Colonic mucosa (tissue), 4 donors: ENCODE results near the gene NEK10. TPM values are rescaled to one million over a fixed set of nuclear protein-coding genes. Genes with fewer than 3 reads are reported as not detected.

Experiments
- DNase-seq: peaks from one replicate; pipeline ENCODE4 v3.0.0-alpha.2; 2020
- H3K27ac ChIP-seq: fragments of 200-600 bp; one replicate; pipeline ENCODE4 v1.8.0; 2021
- H3K27me3 ChIP-seq: fragments of 200-600 bp; one replicate; pipeline ENCODE4 v1.8.0; 2021
- H3K36me3 ChIP-seq: fragments of 200-600 bp; one replicate; pipeline ENCODE4 v1.8.0; 2021
- H3K4me1 ChIP-seq: fragments of 200-600 bp; one replicate; pipeline ENCODE4 v1.8.0; 2021; ENCODE audit warnings: mild to moderate bottlenecking
- H3K4me3 ChIP-seq: fragments of 200-600 bp; one replicate; pipeline ENCODE4 v1.8.0; 2021
- H3K9ac ChIP-seq, 2 donors: one replicate each; pipeline ENCODE4 v1.7.0; 2013; ENCODE audit warnings: control low read depth in 2 of 2, low read depth in 2 of 2, low read length in 2 of 2
- H3K9me3 ChIP-seq: fragments of 200-600 bp; one replicate; pipeline ENCODE4 v1.8.0; 2021
- intact Hi-C: fragments of 100-400 bp; cut with DNase I; formaldehyde crosslinking; loops from one replicate; pipeline ENCODE4 v1.14.1; 2022
- total RNA-seq, 2 donors: library from RNA; stranded (reverse); fragmentation: NEBNext Ultra II Directional in 1 of 2; extraction: Animal tissue kit (Norgen Biotek cat#: 25700) in 1 of 2; gene quantifications; one replicate each; pipeline ENCODE4 v1.2.1, GENCODE V29; 2021
- TF ChIP-seq, protein P1 (sequence below): fragments of 200-600 bp; IDR thresholded peaks from one replicate; pipeline ENCODE4 v1.8.0; 2022; ENCODE audit warnings: antibody characterized with exemption, mild to moderate bottlenecking
- donor health status: healthy.
- donor health status: DM: no; HTN: no; CAD: no.
- donor health status: DM: no; HTN: no; CAD: no.

The NEK10 gene
- total RNA-seq, 2 donors from 2014 or later, result 0.67 to 0.88 TPM

DNA sequence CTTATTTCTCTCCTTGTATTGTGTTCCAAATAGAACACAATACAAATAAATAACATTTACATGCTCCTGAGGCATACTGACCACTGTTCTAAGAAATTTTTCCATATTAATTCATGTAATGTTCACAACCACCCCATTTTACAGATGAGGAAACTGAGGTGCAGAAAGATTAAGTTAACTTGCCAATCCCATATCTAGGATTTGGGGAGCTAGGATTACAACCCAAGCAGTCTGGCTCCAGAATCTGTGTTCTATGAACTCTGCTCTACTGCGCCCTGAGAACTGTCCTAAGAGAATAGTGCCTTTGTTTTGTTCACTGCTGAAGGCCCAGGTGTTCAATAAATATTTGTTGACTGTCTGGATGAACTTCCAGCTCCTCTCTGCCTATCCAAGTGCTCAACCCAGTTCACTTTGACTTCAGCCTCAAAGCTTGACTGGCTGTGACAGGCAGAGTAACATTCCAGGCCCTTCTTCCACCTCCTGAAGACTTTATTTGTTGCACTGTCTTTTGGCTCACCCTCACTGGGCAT, 3.1 kb downstream of the NEK10 start:
- TF ChIP-seq, protein P1, sequence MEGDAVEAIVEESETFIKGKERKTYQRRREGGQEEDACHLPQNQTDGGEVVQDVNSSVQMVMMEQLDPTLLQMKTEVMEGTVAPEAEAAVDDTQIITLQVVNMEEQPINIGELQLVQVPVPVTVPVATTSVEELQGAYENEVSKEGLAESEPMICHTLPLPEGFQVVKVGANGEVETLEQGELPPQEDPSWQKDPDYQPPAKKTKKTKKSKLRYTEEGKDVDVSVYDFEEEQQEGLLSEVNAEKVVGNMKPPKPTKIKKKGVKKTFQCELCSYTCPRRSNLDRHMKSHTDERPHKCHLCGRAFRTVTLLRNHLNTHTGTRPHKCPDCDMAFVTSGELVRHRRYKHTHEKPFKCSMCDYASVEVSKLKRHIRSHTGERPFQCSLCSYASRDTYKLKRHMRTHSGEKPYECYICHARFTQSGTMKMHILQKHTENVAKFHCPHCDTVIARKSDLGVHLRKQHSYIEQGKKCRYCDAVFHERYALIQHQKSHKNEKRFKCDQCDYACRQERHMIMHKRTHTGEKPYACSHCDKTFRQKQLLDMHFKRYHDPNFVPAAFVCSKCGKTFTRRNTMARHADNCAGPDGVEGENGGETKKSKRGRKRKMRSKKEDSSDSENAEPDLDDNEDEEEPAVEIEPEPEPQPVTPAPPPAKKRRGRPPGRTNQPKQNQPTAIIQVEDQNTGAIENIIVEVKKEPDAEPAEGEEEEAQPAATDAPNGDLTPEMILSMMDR, result no peak
- intact Hi-C loops, result no loop called here
- Histone ChIP-seq H3K27ac (no peak overlapping the region), H3K36me3 (no peaks in the 10 kb centered on the region), H3K9ac (no peak overlapping the region), H3K27me3 (no peaks in the 10 kb centered on the region), H3K4me3 (no peak overlapping the region), H3K9me3 (no peaks in the 10 kb centered on the region), H3K4me1 (peaks cover 4% of the 10 kb centered on the region)
- no peak for DNase-seq

DNA sequence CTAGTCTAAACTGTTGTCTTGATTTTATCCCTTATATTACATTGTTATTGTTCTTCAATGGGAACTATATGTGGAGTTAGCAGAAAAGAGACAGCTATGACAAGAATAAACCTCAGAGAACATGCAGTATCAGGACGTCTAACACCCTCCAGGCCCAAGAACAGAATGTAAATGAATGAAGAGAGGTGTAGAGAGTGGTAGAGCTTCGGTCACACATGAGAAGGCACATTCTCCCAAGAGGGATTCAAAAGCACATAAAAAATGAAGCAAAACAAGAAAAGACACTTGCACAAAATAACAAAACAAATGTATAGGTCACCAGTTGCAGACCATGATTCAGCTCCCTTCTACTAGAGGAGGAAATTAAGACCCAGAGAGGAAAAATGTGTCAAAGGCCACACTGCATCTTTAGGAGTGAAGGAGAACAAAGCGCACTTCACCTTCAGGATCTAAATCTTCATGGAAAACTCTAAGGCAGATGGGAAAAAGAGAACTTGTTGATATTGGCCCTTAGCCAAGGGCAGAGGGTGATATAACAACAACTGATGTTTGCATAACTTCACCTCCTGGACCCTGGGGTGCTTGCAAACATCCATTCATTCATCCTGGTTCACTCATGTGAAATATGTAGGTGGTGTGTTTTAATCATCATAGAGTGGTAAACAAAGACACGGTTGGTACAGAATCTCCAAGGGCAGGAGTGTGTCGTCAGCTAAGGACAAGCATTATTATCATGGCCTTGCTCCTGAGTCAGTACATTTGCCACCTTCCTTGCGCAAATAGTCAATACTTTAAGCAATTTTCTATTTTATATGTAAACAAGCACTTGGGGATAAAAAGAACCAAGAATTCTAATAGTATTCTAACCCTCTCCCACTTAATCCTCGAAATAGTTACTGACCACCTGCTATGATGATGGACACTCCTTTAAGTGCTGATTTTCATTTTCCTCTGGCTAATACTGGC, 8.8 kb downstream of the NEK10 start:
- TF ChIP-seq, protein P1, result no peak
- intact Hi-C loops, result no loop called here
- no peak overlapping the region for H3K4me3 ChIP-seq
- H3K27ac ChIP-seq, result peak overlapping the region; percentile 71
- no peaks in the 10 kb centered on the region for H3K36me3 ChIP-seq
- H3K4me1 ChIP-seq, result peaks cover 19% of the 10 kb centered on the region
- no peaks in the 10 kb centered on the region for H3K9me3 ChIP-seq
- no peaks in the 10 kb centered on the region for H3K27me3 ChIP-seq
- peak; percentile 68 for DNase-seq
- no peak overlapping the region for H3K9ac ChIP-seq

DNA sequence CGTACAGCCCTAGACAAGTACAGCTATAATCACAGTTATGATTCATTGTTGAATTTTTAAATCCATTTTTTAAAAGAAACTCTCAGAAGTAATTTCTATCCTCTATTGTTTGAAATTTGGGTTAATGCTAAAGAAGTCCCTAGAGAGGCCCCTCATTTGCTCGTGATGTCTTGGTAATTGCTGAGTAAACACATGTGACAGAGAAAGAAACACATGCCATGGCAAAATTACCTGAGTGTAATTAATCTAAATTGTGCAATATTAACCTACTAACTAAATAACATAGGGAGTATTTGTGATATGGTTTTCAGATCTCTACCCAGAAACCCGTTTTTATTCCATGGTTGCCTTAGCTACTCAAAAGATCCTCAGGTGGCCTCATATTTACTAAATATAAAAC, 10.8 kb downstream of the NEK10 start:
- no peak for DNase-seq
- H3K4me1 ChIP-seq, result peaks cover 19% of the 10 kb centered on the region
- intact Hi-C loops, result no loop called here
- no peaks in the 10 kb centered on the region for H3K9me3 ChIP-seq
- TF ChIP-seq, protein P1, result no peak
- H3K9ac ChIP-seq, result no peak overlapping the region
- H3K4me3 ChIP-seq, result no peak overlapping the region
- no peaks in the 10 kb centered on the region for H3K27me3 ChIP-seq
- peak overlapping the region; percentile 8 for H3K27ac ChIP-seq
- no peaks in the 10 kb centered on the region for H3K36me3 ChIP-seq

DNA sequence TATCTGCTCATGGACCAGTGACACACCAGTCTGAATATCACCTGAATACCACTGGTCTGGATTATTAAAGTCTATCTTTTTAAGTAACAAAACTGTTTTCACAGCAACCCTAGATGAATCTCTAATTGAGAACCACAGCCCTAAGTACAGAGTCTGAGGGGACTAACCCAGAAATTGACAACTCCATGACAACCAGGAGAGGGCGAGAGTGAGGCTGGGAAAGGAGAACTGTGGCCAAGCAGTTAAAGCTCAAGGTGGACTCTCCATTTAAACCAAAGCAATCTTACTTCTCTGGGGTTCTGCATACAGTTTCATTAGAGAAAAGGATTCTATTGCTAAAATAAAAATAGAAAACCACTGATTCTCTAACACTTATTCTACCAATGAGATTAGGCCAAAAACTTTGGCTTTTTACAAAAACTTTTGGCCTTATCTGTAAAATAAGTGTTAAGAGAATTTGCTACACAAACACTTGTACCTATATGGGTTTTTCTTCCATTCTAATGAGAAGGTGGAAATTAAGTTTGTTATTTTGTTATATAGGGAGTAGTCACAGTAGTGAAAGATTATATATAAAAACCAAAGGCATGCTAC, 11.4 kb downstream of the NEK10 start:
- Histone ChIP-seq H3K9me3 (no peaks in the 10 kb centered on the region), H3K4me3 (no peak overlapping the region), H3K36me3 (no peaks in the 10 kb centered on the region), H3K9ac (no peak overlapping the region), H3K27me3 (no peaks in the 10 kb centered on the region), H3K4me1 (peaks cover 19% of the 10 kb centered on the region), H3K27ac (no peak overlapping the region)
- peak; percentile 74 for DNase-seq
- intact Hi-C loops, result no loop called here
- TF ChIP-seq, protein P1, result peak; percentile 51

DNA sequence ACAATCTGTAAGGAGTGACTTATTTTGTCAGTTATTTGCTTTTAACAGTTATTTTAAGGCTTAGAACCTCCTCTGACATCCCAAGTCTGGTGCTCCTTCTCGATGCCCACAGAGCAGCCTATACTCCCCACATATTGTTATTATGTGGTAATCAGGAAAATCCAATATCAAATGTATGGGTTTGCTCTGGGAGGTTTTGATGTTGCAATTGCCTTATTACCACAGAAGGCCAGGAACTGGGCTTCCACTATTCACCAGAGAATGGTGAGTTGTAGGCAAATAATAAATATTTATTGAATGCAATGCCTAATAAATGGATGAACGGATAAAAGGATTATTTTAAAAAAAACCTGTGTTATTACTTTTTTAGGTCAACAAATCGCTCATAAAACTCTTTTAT, 12.2 kb downstream of the NEK10 start:
- no peaks in the 10 kb centered on the region for H3K36me3 ChIP-seq
- TF ChIP-seq, protein P1, result no peak
- no peaks in the 10 kb centered on the region for H3K27me3 ChIP-seq
- no peaks in the 10 kb centered on the region for H3K9me3 ChIP-seq
- peaks cover 19% of the 10 kb centered on the region for H3K4me1 ChIP-seq
- no peak for DNase-seq
- H3K27ac ChIP-seq, result no peak overlapping the region
- no peak overlapping the region for H3K9ac ChIP-seq
- no peak overlapping the region for H3K4me3 ChIP-seq
- intact Hi-C loops, result no loop called here
